OCI-LY3 (cell line): ENCODE data around the gene UBE3B.

Experiments
- EZH2phosphoT487 ChIP-seq: fragments of 200-600 bp; shearing (Covaris generic); IDR thresholded peaks from 2 replicates; pipeline ENCODE4 v1.6.1; 2018; ENCODE audit warnings: antibody characterized with exemption, mixed run types, low read depth
- TF ChIP-seq, protein P1 (sequence below): fragments of 200-600, 300-600 bp; sonication (generic); IDR thresholded peaks from 2 replicates; pipeline ENCODE4 v1.5.1; 2014; ENCODE audit warnings: antibody characterized with exemption, low read length, low read depth

- TF ChIP-seq, protein P1, sequence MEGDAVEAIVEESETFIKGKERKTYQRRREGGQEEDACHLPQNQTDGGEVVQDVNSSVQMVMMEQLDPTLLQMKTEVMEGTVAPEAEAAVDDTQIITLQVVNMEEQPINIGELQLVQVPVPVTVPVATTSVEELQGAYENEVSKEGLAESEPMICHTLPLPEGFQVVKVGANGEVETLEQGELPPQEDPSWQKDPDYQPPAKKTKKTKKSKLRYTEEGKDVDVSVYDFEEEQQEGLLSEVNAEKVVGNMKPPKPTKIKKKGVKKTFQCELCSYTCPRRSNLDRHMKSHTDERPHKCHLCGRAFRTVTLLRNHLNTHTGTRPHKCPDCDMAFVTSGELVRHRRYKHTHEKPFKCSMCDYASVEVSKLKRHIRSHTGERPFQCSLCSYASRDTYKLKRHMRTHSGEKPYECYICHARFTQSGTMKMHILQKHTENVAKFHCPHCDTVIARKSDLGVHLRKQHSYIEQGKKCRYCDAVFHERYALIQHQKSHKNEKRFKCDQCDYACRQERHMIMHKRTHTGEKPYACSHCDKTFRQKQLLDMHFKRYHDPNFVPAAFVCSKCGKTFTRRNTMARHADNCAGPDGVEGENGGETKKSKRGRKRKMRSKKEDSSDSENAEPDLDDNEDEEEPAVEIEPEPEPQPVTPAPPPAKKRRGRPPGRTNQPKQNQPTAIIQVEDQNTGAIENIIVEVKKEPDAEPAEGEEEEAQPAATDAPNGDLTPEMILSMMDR = no peak
- TF ChIP-seq EZH2phosphoT487 = no peak
These were observed 54.0 kb downstream of the UBE3B start for GRCh38 chr12:109531411-109531810.
